HG03521 (cell line): ENCODE measurements around the gene OPN4.

Source experiments
- ATAC-seq: cut with Tn5 transposase; IDR thresholded peaks from one replicate; pipeline ENCODE4 v1.9.1; 2021; ENCODE audit warnings: mild to moderate bottlenecking, moderate library complexity; ENCODE audit not compliant: unreplicated experiment

The OPN4 gene

GRCh38 chr10:86646933-86647332, 7.4 kb upstream of the OPN4 start:
- no peak for ATAC-seq

- ATAC-seq = no peak
These were observed 6.3 kb upstream of the OPN4 start for GRCh38 chr10:86647773-86648703.

GRCh38 chr10:86648704-86649427, 5.5 kb upstream of the OPN4 start:
- no peak for ATAC-seq

- no peak for ATAC-seq
These were observed 4.7 kb upstream of the OPN4 start for GRCh38 chr10:86649471-86650150.

- ATAC-seq = no peak
These were observed 4.2 kb upstream of the OPN4 start for GRCh38 chr10:86650151-86650550.

GRCh38 chr10:86651021-86651471, 3.3 kb upstream of the OPN4 start:
- no peak for ATAC-seq

GRCh38 chr10:86651631-86652331, 2.6 kb upstream of the OPN4 start:
- ATAC-seq = no peak

- no peak for ATAC-seq
These were observed 1.8 kb upstream of the OPN4 start for GRCh38 chr10:86652361-86653202.

GRCh38 chr10:86653379-86653778, 968 bp upstream of the OPN4 start:
- no peak for ATAC-seq

- ATAC-seq = no peak
These were observed 360 bp upstream of the OPN4 start for GRCh38 chr10:86653987-86654386.

GRCh38 chr10:86655173-86655540, 810 bp downstream of the OPN4 start:
- no peak for ATAC-seq

- no peak for ATAC-seq
These were observed 1.2 kb downstream of the OPN4 start for GRCh38 chr10:86655596-86655995.

- ATAC-seq = no peak
These were observed 2.7 kb downstream of the OPN4 start for GRCh38 chr10:86657011-86657395.

GRCh38 chr10:86657396-86658011, 3.2 kb downstream of the OPN4 start:
- ATAC-seq = no peak

- ATAC-seq = no peak
These were observed 4.0 kb downstream of the OPN4 start for GRCh38 chr10:86658261-86658741.

- ATAC-seq = no peak
These were observed 4.4 kb downstream of the OPN4 start for GRCh38 chr10:86658751-86659150.

- ATAC-seq = no peak
These were observed 4.9 kb downstream of the OPN4 start for GRCh38 chr10:86659161-86659691.

- ATAC-seq = no peak
These were observed 5.5 kb downstream of the OPN4 start for GRCh38 chr10:86659721-86660453.
